ENCODE results near the gene CMTM7. TPM values are rescaled to one million over a fixed set of nuclear protein-coding genes. Genes with fewer than 3 reads are reported as not detected.
A peak's percentile ranks its signal among the peaks of the same experiment; 100 is the strongest.

Gene CMTM7
- total and polyA plus RNA-seq, 10 of the 15 experiments (the other 5 are each of a cell fraction or from before 2014, with no cell fraction given): 3.7 to 36.4 (median 14.7) TPM

- Histone ChIP-seq H3K79me2 (ENCODE audit: control insufficient read depth, insufficient read depth, low read length) (no peaks in the 10 kb centered on the region), H3K27me3 (replicated peaks in 1 of 2; ENCODE audit: control insufficient read depth in 2 of 2, insufficient read depth in 2 of 2, low read length in 1 of 2) (no peaks in the 10 kb centered on the region; a peak in 1 of 4 replicates), H3K27ac (ENCODE audit: control insufficient read depth, insufficient read depth) (no peak overlapping the region), H3K4me2 (ENCODE audit: control insufficient read depth, insufficient read depth) (no peak overlapping the region), H3K36me3 (ENCODE audit: control insufficient read depth in 2 of 2, insufficient read depth in 2 of 2, low read length in 1 of 2) (no peaks in the 10 kb centered on the region), H3K4me3 (no peak overlapping the region), H3K9me3 (replicated peaks; ENCODE audit: control insufficient read depth, insufficient read depth, low read length) (no peaks in the 10 kb centered on the region; the same call in 2 of the 3 replicates), H4K20me1 (ENCODE audit: control insufficient read depth, insufficient read depth) (no peaks in the 10 kb centered on the region), H2AFZ (ENCODE audit: control insufficient read depth, low read depth, low read length) (no peak overlapping the region), H3K9ac (ENCODE audit: control insufficient read depth, insufficient read depth, low read length) (no peak overlapping the region), H3K4me1 (ENCODE audit: control insufficient read depth, insufficient read depth, low read length) (peaks cover 37% of the 10 kb centered on the region)
- ATAC-seq (no peak), DNase-seq (ENCODE audit: low read depth, low spot score) (no peak), FAIRE-seq (no peak)
- intact Hi-C loops (cut with micrococcal nuclease; ENCODE audit: unreplicated experiment): no loop called here
- CTCF ChIA-PET: no interaction called here
- SMC1A ChIA-PET (ENCODE audit: uncharacterized antibody, unreplicated experiment): interaction anchor here (1.2 to 14.2 kb wide), 3 partner anchors 7 to 67 kb away, joined by 3 to 307 read pairs (median 4); no protein-coding TSS in a partner anchor
- RAD21 ChIA-PET (ENCODE audit: unreplicated experiment): no interaction called here
- in situ Hi-C loops (cut with MboI): no loop called here
- POLR2A ChIA-PET: interaction anchor here (0.6 kb wide), 1 partner anchor 67 kb away, joined by 5 read pairs; no protein-coding TSS in a partner anchor
- TF ChIP-seq, protein P1, sequence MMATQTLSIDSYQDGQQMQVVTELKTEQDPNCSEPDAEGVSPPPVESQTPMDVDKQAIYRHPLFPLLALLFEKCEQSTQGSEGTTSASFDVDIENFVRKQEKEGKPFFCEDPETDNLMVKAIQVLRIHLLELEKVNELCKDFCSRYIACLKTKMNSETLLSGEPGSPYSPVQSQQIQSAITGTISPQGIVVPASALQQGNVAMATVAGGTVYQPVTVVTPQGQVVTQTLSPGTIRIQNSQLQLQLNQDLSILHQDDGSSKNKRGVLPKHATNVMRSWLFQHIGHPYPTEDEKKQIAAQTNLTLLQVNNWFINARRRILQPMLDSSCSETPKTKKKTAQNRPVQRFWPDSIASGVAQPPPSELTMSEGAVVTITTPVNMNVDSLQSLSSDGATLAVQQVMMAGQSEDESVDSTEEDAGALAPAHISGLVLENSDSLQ (IDR thresholded peaks at IDR 0.05): 0 out of 2 replicates have a peak, but pooled peaks have one; percentile 34
- TF ChIP-seq, protein P2, sequence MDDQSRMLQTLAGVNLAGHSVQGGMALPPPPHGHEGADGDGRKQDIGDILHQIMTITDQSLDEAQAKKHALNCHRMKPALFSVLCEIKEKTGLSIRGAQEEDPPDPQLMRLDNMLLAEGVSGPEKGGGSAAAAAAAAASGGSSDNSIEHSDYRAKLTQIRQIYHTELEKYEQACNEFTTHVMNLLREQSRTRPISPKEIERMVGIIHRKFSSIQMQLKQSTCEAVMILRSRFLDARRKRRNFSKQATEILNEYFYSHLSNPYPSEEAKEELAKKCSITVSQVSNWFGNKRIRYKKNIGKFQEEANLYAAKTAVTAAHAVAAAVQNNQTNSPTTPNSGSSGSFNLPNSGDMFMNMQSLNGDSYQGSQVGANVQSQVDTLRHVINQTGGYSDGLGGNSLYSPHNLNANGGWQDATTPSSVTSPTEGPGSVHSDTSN (IDR thresholded peaks at IDR 0.05; ENCODE audit: insufficient replicate concordance, low read depth, low read length): no peak
- no peak for TF ChIP-seq ATF3 (IDR thresholded peaks at IDR 0.05; ENCODE audit: borderline replicate concordance, extremely low read depth, low read depth, low read length)
- 76% methylated on average over 5 of the region's 5 CpGs for WGBS (ENCODE audit: insufficient coverage, insufficient replicate concordance, low lambda C conversion rate, missing lambda C conversion rate)
- BruUV-seq (replicated peaks): no TSS peak
Measured at GRCh38 chr3:32430900-32431299, 39.2 kb downstream of the CMTM7 start.
